DND-41 (cell line): Measurements from ENCODE around the gene ANKRD11.
A peak's percentile ranks its signal among the peaks of the same experiment; 100 is the strongest.

Experiments used
- ATAC-seq: fragments of 200-7000 bp; cut with Tn5 transposase; 3 replicates; pipeline ENCODE4 v1.9.1; 2021; ENCODE audit warnings: low read depth; ENCODE audit not compliant: insufficient read depth
- DNase-seq: peaks from one replicate; pipeline ENCODE4 v3.0.0-alpha.2; 2020
- H2AFZ ChIP-seq: 2 replicates; pipeline ENCODE4 v1.6.0; 2012; ENCODE audit warnings: low read depth, low read length
- H3K27ac ChIP-seq: 2 replicates; pipeline ENCODE4 v1.5.1; 2012; ENCODE audit warnings: low read length, inconsistent platforms
- H3K27me3 ChIP-seq: fragments of 200-600 bp; sonication (generic); 2 replicates; pipeline ENCODE4 v1.6.0; 2012; ENCODE audit warnings: low read length, mild to moderate bottlenecking, inconsistent platforms; ENCODE audit not compliant: insufficient read depth, poor library complexity
- H3K36me3 ChIP-seq: 2 replicates; pipeline ENCODE4 v1.5.1; 2012; ENCODE audit warnings: low read length, inconsistent platforms; ENCODE audit not compliant: insufficient read depth
- H3K4me1 ChIP-seq: 2 replicates; pipeline ENCODE4 v1.5.1; 2012; ENCODE audit warnings: mild to moderate bottlenecking, low read length; ENCODE audit not compliant: insufficient read depth
- H3K4me2 ChIP-seq: 2 replicates; pipeline ENCODE4 v1.6.0; 2012; ENCODE audit warnings: mild to moderate bottlenecking, moderate library complexity, low read length, inconsistent platforms; ENCODE audit not compliant: insufficient read depth
- H3K4me3 ChIP-seq, 2 experiments: fragments of 200-600 bp in 1 of 2; shearing (Covaris generic) in 1 of 2; 2 replicates each; pipeline ENCODE4 v1.5.1; 2012 to 2016; ENCODE audit warnings: inconsistent platforms in 2 of 2, low read length in 2 of 2, mild to moderate bottlenecking in 2 of 2, low read depth in 1 of 2, moderate library complexity in 1 of 2
- H3K79me2 ChIP-seq: 2 replicates; pipeline ENCODE4 v1.6.0; 2012; ENCODE audit warnings: low read length, inconsistent platforms; ENCODE audit not compliant: insufficient read depth
- H3K9ac ChIP-seq: 2 replicates; pipeline ENCODE4 v1.6.0; 2012; ENCODE audit warnings: low read depth, mild to moderate bottlenecking, inconsistent platforms, low read length, moderate library complexity
- H3K9me3 ChIP-seq: 2 replicates; pipeline ENCODE4 v1.5.1; 2012; ENCODE audit warnings: low read length, moderate library complexity, mild to moderate bottlenecking, inconsistent platforms; ENCODE audit not compliant: insufficient read depth, severe bottlenecking
- H4K20me1 ChIP-seq: 2 replicates; pipeline ENCODE4 v1.6.0; 2012; ENCODE audit warnings: low read length; ENCODE audit not compliant: insufficient read depth
- CTCF ChIP-seq: IDR thresholded peaks from 2 replicates; pipeline ENCODE4 v1.5.1; 2012; ENCODE audit warnings: borderline replicate concordance, low read length, moderate library complexity, mild to moderate bottlenecking; ENCODE audit not compliant: poor library complexity, severe bottlenecking; ENCODE audit errors: extremely low read depth
- EZH2 ChIP-seq: IDR thresholded peaks from 3 replicates; pipeline ENCODE4 v1.6.1; 2012; ENCODE audit warnings: borderline replicate concordance, low read depth, mild to moderate bottlenecking, moderate library complexity, low read length, inconsistent platforms; ENCODE audit not compliant: severe bottlenecking

ANKRD11 gene

GRCh38 chr16:89443727-89444084, 46.7 kb downstream of the ANKRD11 start:
- Histone ChIP-seq H3K9me3 (no peaks in the 10 kb centered on the region), H3K27ac (peak overlapping the region; percentile 62), H3K79me2 (peaks cover 100% of the 10 kb centered on the region), H3K9ac (peak overlapping the region; percentile 21; the same call in 1 of the 2 replicates), H2AFZ (no peak overlapping the region), H4K20me1 (peaks cover 98% of the 10 kb centered on the region), H3K4me2 (peak overlapping the region; percentile 41; the same call in 1 of the 2 replicates), H3K4me1 (peaks cover 54% of the 10 kb centered on the region), H3K36me3 (peaks cover 26% of the 10 kb centered on the region), H3K4me3 (no peak overlapping the region), H3K27me3 (no peaks in the 10 kb centered on the region)
- TF ChIP-seq EZH2 (no peak), CTCF (no peak)
- no peak for ATAC-seq
- no peak for DNase-seq

GRCh38 chr16:89442990-89443726, 47.2 kb downstream of the ANKRD11 start:
- H3K36me3 ChIP-seq, result peaks cover 24% of the 10 kb centered on the region
- DNase-seq, result no peak
- peaks cover 50% of the 10 kb centered on the region for H3K4me1 ChIP-seq
- no peak overlapping the region for H2AFZ ChIP-seq
- H3K79me2 ChIP-seq, result peaks cover 100% of the 10 kb centered on the region
- H3K4me3 ChIP-seq, result no peak overlapping the region
- no peaks in the 10 kb centered on the region for H3K27me3 ChIP-seq
- H4K20me1 ChIP-seq, result peaks cover 98% of the 10 kb centered on the region
- H3K9me3 ChIP-seq, result no peaks in the 10 kb centered on the region
- ATAC-seq, result no peak
- peak overlapping the region; percentile 41; the same call in 1 of the 2 replicates for H3K4me2 ChIP-seq
- H3K9ac ChIP-seq, result no peak overlapping the region
- peak overlapping the region; percentile 62 for H3K27ac ChIP-seq
- TF ChIP-seq EZH2 (no peak), CTCF (no peak)

- Histone ChIP-seq H3K4me3 (no peak overlapping the region), H4K20me1 (peaks cover 98% of the 10 kb centered on the region), H3K9ac (no peak overlapping the region), H3K79me2 (peaks cover 100% of the 10 kb centered on the region), H3K36me3 (peaks cover 28% of the 10 kb centered on the region), H3K4me1 (peaks cover 45% of the 10 kb centered on the region), H2AFZ (no peak overlapping the region), H3K4me2 (no peak overlapping the region), H3K9me3 (no peaks in the 10 kb centered on the region), H3K27ac (no peak overlapping the region), H3K27me3 (no peaks in the 10 kb centered on the region)
- DNase-seq, result no peak
- ATAC-seq, result no peak
- TF ChIP-seq CTCF (no peak), EZH2 (no peak)
These were observed 47.8 kb downstream of the ANKRD11 start for GRCh38 chr16:89442588-89442987.
